HG03354 (cell line): ENCODE measurements around the gene METAP2.

ENCODE experiments used
- ATAC-seq: cut with Tn5 transposase; IDR thresholded peaks from one replicate; pipeline ENCODE4 v1.9.1; 2021; ENCODE audit warnings: mild to moderate bottlenecking; ENCODE audit not compliant: unreplicated experiment, poor library complexity, severe bottlenecking

Gene METAP2

DNA sequence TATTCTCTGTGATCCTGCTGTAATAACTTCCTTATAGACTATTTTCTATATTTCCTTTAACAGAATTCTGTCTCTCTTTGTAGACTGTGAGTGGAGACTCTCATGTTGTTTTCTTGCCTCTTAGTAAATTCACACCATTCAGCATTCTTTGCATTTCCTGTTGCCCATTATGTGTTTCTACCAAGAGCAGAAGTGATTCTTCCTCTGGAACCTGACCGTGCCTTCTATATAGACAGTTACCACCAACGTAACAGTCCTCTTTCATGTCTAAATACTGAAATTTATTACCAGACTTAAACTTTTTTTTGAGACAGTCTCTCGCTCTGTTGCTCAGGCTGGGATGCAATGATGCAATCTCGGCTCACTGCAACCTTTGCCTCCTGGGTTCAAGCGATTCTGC, 31.1 kb downstream of the METAP2 start:
- ATAC-seq: no peak

- ATAC-seq: no peak
These were observed 33.0 kb downstream of the METAP2 start for GRCh38 chr12:95506707-95507523.

DNA sequence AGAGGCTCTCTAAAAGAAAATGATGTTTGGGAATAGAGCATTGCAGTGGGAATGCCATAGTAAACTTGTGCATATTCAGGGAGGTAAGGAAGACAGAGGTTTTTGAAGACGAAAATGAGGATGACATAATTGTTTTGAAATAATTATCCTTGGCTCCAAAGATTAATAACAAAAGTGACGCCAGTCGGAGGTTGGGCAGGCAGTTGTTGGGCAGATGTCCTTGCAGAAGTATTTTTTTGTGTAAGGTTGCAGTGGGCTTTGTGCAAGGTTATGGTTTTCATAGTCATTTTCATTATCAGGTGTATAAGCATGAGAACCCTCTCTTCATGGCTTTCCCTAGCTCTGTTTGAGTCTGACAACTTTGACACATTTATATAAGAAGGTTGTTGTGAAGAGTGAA, 35.3 kb downstream of the METAP2 start:
- ATAC-seq: no peak

GRCh38 chr12:95511977-95512376, 38.0 kb downstream of the METAP2 start:
- ATAC-seq: no peak

DNA sequence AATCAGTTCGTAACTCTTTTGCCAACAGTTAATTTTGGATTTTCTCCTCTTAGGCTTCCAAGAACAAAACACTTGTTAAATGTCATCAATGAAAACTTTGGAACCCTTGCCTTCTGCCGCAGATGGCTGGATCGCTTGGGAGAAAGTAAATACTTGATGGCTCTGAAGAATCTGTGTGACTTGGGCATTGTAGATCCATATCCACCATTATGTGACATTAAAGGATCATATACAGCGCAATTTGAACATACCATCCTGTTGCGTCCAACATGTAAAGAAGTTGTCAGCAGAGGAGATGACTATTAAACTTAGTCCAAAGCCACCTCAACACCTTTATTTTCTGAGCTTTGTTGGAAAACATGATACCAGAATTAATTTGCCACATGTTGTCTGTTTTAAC, 39.6 kb downstream of the METAP2 start:
- ATAC-seq: no peak

DNA sequence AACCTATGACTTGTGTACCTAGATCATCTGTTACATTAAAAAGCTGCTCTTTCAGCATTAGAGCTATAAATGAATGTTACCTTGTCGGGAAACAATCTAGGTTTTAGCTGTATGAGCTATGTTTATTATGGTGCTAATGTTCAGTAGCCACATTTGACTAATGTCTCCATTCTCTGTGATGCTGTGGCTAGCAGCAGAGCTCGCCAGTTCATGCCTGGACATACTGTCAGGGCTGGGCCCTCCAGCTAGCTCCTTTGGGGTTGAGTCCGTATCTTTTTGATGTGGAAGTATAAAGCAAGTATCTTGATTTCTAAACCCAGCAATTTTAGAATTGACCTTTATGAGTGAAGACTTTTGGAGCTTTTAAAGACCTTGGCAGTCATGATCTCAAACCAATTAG, 41.2 kb downstream of the METAP2 start:
- no peak for ATAC-seq

DNA sequence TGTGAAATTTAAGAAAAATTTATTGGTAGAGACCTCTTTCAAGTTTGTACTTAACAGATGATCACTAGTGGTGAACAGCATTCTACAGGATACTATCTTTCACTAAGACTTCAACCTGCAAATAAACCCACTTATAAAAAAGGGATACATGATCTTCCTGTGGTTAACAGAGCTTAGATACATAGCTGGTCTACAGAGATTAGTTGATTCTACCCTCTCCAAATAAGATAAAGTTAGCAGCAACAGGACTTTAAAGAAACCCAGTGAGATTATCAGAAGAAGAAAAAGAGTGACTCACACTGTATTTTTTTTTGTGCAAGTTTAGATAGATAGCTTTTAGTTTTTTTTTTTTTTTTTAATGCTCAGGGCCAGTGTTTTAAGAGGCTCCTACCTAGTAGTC, 42.8 kb downstream of the METAP2 start:
- no peak for ATAC-seq

DNA sequence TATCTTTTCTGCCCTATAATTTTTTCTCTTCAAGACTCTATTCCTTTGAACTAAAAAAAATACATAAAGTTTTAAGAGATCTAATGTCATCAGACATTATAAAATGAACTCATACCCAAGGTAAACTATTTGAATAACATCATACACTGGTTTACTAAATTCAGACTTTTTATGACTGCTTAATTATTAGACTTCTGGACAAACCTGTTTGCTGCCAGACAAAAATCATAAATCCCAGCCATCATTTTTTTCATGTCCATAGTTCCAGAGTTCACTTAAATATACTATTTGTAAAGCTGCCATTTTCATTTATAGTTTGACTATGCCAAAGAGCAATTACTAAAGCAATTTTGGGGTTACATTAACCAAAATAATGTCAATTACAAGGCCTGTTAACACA, 43.3 kb downstream of the METAP2 start:
- no peak for ATAC-seq

DNA sequence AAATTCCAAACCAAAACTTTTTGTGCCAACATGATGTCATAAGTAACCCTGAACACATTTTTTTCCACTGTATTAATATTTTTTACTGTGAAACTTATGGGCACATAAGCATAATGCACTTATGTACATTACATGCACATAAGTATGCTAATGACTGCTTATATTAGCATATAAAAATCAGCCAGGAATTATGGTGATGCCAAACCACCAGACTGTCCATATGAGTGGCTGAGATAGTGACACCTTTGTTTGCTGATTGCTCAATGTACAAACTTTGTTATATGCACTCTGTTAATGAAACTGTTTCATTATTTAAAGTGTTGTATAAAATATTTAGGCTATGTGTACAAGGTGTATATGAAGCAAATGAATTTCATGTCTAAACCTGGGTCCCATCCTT, 45.0 kb downstream of the METAP2 start:
- no peak for ATAC-seq

DNA sequence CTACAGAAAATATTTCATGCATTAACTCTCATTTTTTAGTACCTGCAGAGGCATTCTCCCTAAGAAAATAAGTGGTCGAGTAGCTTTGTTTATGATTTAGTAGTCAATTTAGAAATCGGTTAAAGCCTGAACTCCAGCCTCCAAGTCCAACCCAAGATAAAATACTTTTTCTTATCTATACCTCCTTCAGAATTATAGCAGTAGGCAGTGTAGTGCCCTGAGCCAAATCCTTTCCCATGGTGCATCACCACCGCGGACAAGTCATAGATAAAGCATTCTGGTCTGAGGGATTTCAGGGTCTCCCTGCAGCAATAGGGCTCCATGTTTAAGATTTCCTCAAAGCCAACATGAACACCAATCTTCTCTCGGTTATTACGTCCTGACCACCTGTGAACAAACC, 46.9 kb downstream of the METAP2 start:
- no peak for ATAC-seq

- ATAC-seq: no peak
These were observed 48.7 kb downstream of the METAP2 start for GRCh38 chr12:95522692-95523091.

DNA sequence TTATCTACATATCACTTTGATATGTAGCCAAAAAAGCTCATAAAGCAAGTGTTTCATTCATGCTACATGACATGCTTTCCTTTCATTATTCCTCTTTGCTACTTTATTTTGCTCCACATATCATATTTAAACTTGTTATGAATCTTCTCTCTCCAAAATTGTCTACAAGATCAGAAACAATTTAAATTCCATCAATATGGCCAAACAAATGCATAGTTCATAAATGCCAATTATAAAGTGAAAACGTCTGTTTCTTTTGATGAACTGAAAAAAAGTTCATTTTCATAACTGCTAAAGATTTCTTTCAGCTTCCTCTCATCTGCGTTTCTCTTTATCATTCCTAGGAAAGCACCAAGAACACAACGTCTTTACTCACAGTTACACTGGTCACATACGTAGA, 54.5 kb downstream of the METAP2 start:
- no peak for ATAC-seq

DNA sequence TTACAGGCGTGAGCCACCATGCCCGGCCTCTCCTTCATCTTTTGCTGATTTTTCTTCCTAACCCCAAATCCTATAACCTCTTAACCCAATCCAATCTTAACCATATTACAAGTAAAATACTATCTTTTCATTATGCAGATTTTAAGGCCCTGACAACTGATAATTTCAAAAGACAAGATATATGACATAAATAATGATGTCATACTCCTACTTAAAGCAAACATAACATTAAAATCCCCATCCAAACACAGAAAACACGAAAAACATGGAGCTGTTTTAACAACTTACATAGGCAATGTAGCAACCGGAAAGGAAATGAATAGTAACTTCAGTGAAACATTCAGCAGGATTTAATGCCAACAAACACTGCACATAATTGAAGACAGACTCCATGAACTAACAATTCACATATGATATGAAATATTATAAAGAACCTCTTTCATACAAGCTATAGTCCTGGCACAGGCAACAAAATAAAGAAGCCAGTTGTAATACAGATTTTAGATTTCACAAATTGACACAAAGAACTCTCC, 55.8 kb downstream of the METAP2 start:
- ATAC-seq: no peak

DNA sequence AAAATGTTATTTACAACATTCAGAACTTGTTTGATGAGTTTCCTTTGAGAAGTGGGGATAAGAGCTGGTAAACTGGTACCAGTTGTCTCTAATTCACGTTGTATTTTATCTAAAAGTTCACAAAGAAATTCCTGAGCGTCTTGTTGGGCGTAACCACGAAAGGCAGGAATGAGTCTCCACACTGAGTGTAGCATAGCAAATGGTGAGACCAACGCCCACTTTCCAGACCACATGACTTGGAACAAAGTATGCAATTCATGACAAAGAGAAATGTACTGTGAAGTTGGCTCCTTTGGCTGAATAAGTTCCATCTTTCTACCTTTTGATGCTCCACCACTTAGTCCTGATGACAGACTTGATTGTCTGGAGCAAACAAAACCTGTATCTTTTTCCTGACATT, 58.9 kb downstream of the METAP2 start:
- no peak for ATAC-seq

GRCh38 chr12:95533985-95534384, 60.0 kb downstream of the METAP2 start:
- no peak for ATAC-seq

- ATAC-seq: no peak
These were observed 64.1 kb downstream of the METAP2 start for GRCh38 chr12:95538006-95538405.

DNA sequence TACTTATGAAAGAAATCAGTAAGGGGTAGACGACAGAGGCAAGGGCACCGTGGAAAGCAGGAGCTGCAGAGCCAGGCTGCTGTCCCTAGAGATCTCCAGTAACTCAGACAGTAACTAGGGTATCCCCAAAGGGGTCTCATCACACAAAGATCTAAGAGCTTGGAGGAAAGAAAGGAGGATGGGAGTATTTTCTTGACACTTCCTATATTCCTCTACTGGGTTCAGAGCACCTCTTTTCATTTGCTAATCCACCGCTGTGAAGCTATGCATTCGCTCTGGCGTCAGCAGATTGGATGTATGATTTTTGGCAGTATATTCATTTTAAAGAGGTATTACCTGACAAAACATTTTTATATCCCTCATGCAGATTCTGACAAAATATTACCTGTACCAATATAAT, 64.7 kb downstream of the METAP2 start:
- ATAC-seq: no peak

- ATAC-seq: no peak
These were observed 67.5 kb downstream of the METAP2 start for GRCh38 chr12:95541436-95541835.

GRCh38 chr12:95543305-95543704, 69.4 kb downstream of the METAP2 start:
- no peak for ATAC-seq

GRCh38 chr12:95544756-95545155, 70.8 kb downstream of the METAP2 start:
- ATAC-seq: no peak

DNA sequence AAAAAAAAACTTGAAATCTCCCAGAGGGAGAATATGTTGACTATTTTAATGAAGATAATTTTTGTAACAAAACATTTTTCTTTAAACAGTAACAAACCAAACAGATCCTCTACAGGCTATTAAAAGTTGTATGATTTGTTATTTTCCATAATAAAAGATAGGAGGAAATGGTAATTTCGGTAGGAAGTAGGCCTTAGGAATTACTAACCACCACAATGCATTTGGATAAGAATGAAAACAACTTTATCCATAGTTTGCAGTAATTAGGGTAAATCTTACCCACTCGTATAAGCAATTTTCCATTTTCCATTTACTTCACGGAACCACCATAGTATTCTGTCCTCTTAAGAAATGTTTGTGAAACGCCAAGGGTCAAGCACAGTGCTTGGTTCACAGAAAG, 71.4 kb downstream of the METAP2 start:
- no peak for ATAC-seq
